SK-N-SH (cell line): ENCODE data around the gene WIPF3.

Experiments
- EP300 ChIP-seq, 2 experiments: IDR thresholded peaks; 2 replicates each; pipeline versions ENCODE4 v1.4.0 to v1.6.1; 2012; ENCODE audit warnings: borderline replicate concordance in 1 of 2, low read depth in 1 of 2, low read length in 1 of 2
- EZH2phosphoT487 ChIP-seq: fragments of 200-600 bp; sonication (generic); IDR thresholded peaks from 2 replicates; pipeline ENCODE4 v1.6.1; 2017; ENCODE audit warnings: low read depth, mixed run types, mild to moderate bottlenecking, antibody characterized with exemption, moderate library complexity, borderline replicate concordance
- NRF1 ChIP-seq: IDR thresholded peaks from 2 replicates; pipeline ENCODE4 v1.6.1; 2012; ENCODE audit warnings: low read depth, mild to moderate bottlenecking, low read length
- YY1 ChIP-seq: IDR thresholded peaks from 2 replicates; pipeline ENCODE4 v1.4.0; 2012; ENCODE audit warnings: low read depth, mild to moderate bottlenecking
- TF ChIP-seq, protein P1 (sequence below): fragments of 200-600 bp; sonication (generic); IDR thresholded peaks from 2 replicates; pipeline ENCODE4 v1.6.1; 2017; ENCODE audit warnings: antibody characterized with exemption, mild to moderate bottlenecking, moderate library complexity
- TF ChIP-seq, protein P2 (sequence below): fragments of 150-350 bp; IDR thresholded peaks from 2 replicates; pipeline ENCODE4 v1.6.1; 2016; ENCODE audit warnings: mild to moderate bottlenecking, low read depth, low read length
- TF ChIP-seq, protein P3 (sequence below): IDR thresholded peaks from 2 replicates; pipeline ENCODE4 v1.4.0; 2012; ENCODE audit warnings: low read depth

- TF ChIP-seq, protein P1, sequence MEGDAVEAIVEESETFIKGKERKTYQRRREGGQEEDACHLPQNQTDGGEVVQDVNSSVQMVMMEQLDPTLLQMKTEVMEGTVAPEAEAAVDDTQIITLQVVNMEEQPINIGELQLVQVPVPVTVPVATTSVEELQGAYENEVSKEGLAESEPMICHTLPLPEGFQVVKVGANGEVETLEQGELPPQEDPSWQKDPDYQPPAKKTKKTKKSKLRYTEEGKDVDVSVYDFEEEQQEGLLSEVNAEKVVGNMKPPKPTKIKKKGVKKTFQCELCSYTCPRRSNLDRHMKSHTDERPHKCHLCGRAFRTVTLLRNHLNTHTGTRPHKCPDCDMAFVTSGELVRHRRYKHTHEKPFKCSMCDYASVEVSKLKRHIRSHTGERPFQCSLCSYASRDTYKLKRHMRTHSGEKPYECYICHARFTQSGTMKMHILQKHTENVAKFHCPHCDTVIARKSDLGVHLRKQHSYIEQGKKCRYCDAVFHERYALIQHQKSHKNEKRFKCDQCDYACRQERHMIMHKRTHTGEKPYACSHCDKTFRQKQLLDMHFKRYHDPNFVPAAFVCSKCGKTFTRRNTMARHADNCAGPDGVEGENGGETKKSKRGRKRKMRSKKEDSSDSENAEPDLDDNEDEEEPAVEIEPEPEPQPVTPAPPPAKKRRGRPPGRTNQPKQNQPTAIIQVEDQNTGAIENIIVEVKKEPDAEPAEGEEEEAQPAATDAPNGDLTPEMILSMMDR: no peak
- TF ChIP-seq YY1 (no peak), EP300 (IDR thresholded peaks at IDR 0.05; ENCODE audit: borderline replicate concordance in 1 of 2, low read depth in 1 of 2, low read length in 1 of 2) (no peak), NRF1 (no peak), EZH2phosphoT487 (no peak)
- TF ChIP-seq, protein P2, sequence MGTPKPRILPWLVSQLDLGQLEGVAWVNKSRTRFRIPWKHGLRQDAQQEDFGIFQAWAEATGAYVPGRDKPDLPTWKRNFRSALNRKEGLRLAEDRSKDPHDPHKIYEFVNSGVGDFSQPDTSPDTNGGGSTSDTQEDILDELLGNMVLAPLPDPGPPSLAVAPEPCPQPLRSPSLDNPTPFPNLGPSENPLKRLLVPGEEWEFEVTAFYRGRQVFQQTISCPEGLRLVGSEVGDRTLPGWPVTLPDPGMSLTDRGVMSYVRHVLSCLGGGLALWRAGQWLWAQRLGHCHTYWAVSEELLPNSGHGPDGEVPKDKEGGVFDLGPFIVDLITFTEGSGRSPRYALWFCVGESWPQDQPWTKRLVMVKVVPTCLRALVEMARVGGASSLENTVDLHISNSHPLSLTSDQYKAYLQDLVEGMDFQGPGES: no peak
- TF ChIP-seq, protein P3, sequence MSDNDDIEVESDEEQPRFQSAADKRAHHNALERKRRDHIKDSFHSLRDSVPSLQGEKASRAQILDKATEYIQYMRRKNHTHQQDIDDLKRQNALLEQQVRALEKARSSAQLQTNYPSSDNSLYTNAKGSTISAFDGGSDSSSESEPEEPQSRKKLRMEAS: no peak
These were observed 52.8 kb downstream of the WIPF3 start for GRCh38 chr7:29859104-29859503.
